Bone marrow (tissue), 2 donors: ENCODE results near the gene TEKT5.
"Not testable (repeated sequence)": the region's sequence is repeated elsewhere in the genome, so short reads cannot be mapped to it uniquely, and the experiment has no call there.

ENCODE experiments used
- DNase-seq, 2 donors: peaks; one replicate each; lab custom pipeline; 2025; lab: John Stamatoyannopoulos, UW

The TEKT5 gene

GRCh38 chr16:10684511-10685151 lies 10.1 kb downstream of the TEKT5 start:
- DNase-seq = no peak

DNA sequence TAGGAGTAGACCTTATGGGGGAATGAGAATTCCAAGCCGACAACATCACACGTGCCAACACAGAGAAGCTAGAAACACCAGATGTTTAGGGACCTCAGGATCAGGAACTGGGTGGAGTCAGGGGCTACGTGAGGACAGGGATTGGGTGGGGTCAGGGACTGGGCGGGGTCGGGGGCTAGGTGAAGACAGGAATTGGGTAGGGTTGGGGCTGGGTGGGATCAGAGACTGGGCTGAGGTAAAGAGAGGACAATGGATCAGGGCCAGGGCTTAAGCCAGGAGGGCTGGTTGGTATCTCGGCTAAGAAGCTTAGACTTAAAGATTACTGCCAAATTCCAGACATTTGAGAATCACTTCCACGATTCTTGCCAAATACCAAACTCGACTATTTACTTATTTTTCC lies 11.6 kb downstream of the TEKT5 start:
- DNase-seq = no peak

DNA sequence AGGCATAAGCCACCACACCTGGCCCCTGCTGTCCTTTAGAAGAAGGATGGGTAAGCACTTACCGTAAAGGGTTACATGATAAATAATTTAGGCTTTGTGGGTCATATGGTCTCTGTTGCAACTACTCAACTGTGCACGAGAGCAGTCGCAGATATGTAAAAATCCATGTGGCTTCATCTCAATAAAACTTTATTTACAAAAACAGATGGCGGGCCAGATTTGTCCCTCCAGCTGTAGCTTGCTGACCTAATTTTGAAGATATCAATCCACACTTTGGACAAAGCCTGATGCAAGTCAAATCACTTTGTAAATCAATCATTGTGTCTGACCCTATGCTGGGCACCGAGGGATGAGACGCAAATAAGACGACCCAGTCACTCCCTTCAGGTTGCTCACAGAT lies 12.1 kb downstream of the TEKT5 start:
- DNase-seq = no peak

DNA sequence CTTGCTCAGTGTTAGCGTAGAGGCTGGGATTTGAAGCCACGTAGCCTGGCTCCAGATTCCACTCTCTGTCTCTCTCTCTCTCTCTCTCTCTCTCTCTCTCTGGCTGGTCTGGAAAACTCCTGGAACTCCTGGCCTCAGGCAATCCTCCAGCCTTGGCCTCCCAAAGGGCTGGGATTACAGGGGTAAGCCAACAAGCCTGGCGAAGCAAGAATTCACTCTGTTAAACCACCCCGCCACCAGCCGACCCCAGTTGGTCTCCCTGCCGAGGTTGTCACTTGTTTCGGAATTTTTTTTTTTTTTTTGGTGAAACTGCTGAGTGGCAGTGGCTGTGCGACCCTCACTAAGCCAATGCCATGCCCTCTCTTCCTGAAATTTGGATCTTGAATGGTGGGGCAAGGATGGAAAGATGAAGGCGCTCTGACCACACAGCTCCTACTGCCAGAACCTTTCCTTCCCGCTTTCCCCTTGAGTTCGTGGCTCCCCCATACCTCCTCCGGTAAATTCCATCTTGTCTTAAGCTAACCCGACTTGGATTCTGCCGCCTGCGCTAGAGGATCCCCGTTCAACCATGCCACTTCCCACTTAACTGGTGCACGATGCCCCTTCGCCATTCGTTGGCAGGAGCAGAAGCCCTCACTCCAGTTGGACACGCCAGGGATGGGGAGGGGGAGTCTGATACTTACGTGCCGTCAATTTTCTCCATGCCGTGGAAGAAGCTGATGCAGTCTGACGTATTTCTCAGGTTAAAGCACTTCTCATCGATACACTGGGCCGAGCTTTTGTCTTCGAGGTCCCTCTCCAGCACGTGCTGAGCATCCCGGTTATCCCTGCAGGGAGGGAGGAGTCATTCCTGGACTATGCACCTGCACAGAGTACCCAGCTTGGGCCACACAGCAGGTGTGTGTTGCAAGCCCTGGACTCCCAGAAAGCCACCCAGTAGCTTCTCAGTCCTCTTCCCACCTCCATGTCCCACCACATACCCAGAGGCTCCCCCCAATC lies 13.1 kb downstream of the TEKT5 start:
- DNase-seq = no peak

GRCh38 chr16:10679921-10680320 lies 14.8 kb downstream of the TEKT5 start:
- no peak for DNase-seq

DNA sequence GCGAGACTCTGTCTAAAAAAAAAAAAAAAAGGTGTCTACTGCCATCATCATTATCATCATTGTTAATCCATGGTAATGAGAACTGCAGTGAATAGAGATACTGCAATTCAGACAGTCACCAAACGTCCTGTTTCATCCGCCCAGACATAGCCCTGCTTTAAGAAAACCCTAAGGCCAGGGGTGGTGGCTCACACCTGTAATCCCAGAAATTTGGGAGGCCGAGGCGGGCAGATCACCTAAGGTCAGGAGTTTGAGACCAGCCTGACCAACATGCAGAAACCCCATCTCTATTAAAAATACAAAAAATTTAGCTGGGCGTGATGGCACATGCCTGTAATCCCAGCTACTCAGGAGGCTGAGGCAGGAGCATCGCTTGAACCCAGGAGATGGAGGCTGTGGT lies 15.3 kb downstream of the TEKT5 start:
- DNase-seq = not testable (repeated sequence)

DNA sequence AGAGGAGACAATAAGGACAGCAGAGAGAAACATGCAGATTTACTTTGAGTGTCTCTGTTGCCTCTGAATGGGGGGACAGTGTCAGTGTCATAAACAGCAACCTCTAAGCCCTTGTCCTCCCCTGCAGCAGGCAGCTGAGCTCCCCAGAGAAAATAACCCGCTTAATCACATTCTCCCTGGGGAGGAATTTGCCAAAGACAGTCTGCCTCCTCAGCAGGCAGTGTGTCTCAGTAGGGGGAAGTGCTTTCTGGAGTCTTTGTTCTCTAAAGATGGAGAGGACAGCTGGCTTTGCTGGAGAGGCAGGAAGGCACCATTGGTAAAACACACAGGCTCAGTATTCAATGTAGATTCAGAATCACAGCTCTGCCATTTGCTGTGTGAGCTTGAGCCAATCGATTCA lies 16.1 kb downstream of the TEKT5 start:
- no peak for DNase-seq

- DNase-seq = no peak
These were observed 18.4 kb downstream of the TEKT5 start for GRCh38 chr16:10676284-10676683.

- DNase-seq = no peak
These were observed 18.9 kb downstream of the TEKT5 start for GRCh38 chr16:10675861-10676260.

- DNase-seq = no peak
These were observed 19.5 kb downstream of the TEKT5 start for GRCh38 chr16:10675216-10675615.

DNA sequence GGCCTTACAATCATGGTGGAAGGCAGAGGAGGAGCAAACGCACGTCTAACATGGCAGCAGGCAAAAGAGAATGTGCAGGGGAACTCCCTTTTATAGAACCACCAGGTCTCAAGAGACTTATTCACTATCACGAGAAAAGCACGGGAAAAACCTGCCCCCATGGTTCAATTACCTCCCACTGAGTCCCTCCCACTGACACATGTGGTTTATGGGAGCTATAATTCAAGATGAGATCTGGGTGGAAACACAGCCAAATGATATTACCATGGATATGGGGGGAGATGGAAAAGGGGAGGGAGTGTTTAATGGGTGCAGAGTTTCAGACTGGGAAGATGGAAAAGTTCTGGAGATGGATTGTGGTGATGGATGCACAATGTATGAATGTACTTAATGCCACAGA lies 23.0 kb downstream of the TEKT5 start:
- DNase-seq = no peak

DNA sequence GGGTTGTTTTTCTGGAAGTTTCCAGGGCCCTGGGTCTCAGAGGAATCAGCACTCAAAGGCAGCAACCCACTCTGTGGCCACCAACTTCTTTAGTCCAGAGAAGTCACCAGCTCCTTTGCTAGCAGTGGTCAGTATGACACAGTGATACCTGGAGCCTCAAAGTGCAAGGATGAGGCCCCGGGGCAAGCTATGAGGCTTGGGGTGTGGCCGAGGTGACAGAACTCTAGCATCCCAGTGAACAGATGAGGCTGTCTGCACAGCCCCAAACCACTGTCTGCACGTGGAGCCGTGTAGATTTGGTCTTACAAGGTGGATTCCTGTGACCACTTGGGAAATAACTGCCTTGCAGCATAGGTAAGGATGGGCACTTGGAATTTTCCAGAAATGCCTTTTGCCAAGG lies 24.9 kb downstream of the TEKT5 start:
- no peak for DNase-seq

DNA sequence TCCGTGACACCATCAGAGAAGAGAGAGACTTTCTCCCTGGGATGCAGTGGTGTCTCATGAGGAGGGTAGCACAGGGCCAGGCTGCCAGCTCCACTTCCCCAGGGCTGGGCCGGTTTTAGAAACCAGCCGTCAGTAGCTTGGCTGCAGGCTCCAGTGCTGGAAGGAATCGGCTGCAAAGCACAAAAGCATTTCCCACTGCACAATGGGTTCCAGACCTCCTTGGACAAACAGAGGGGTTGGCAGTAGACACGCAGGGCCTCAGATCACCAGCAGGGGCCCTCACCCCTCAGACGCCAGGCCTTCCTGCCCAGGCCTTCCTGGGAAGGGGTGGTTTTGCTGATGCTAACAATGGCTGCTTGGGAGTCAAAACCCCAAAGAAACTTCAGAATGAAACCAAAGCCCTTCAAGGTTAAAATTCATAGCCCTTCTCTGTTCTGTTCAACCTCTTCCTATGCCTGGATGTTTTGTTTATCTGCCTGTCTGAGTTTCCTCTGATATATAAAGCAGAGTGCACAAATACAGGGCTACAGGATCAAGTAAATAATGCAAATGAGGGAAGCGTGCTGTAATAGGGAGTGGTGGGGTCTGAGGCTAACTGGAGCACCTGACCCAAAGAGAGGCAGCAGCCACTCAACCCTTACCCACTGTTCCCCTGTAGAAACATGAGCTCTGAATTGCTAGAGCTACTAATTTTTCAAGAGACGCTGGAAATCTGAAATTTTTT lies 26.2 kb downstream of the TEKT5 start:
- DNase-seq = no peak

GRCh38 chr16:10667239-10667638 lies 27.5 kb downstream of the TEKT5 start:
- DNase-seq = no peak

- DNase-seq = no peak
These were observed 28.4 kb downstream of the TEKT5 start for GRCh38 chr16:10666291-10666690.

GRCh38 chr16:10665166-10665565 lies 29.6 kb downstream of the TEKT5 start:
- DNase-seq = no peak

GRCh38 chr16:10664720-10665126 lies 30.0 kb downstream of the TEKT5 start:
- DNase-seq = no peak

GRCh38 chr16:10663744-10664143 lies 31.0 kb downstream of the TEKT5 start:
- no peak for DNase-seq

GRCh38 chr16:10663146-10663545 lies 31.6 kb downstream of the TEKT5 start:
- no peak for DNase-seq

DNA sequence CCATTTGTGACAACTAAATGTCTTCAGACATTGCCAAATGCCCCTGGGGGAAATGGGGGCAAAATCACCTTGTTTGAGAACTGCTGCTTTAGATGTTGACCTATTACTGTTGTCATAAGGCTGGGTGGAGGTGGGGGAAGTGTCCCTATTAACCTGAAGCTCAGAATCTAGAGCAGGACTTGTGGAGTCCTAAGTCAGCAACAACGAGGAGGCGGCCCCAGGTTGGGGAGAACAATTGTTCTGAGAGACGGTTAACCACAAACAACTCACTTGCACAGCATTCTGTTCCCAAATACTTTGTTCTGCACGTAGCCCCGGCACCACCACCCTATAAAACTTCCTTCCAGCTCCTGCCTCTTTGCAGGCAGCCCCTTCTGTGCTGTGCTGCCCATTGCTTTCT lies 32.5 kb downstream of the TEKT5 start:
- DNase-seq = no peak

DNA sequence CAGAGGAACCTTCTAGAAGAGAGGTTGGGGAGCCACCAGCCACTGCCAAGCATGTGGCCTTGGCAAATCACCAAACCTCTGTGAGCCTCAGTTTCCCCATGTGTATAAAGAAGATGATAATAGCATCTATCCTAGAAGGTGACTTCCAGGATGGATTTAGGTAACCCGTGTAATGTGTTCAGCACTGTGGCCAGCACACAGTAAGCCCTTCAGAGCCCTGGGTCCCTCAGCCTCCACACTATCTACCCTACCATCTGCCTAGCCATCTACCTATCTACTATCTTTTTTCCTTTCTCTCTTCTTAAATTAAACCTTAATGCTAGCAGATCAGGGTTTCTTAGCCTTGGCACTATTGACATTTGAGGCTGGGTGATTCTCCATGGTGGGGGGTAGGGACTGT lies 33.0 kb downstream of the TEKT5 start:
- no peak for DNase-seq

GRCh38 chr16:10660950-10661635 lies 33.6 kb downstream of the TEKT5 start:
- DNase-seq = no peak
